GM12875 (cell line): ENCODE measurements around the gene SUPT20HL1.
"Not testable (repeated sequence)": the region's sequence is repeated elsewhere in the genome, so short reads cannot be mapped to it uniquely, and the experiment has no call there.

Experiments
- H3K4me3 ChIP-seq: one replicate; pipeline ENCODE4 v1.5.1; 2011; ENCODE audit warnings: low read depth, low read length, control low read depth
- TF ChIP-seq, protein P1 (sequence below): IDR thresholded peaks from 2 replicates; pipeline ENCODE4 v1.5.1; 2011; ENCODE audit warnings: low read depth, mild to moderate bottlenecking, control low read depth, inconsistent platforms, low read length, moderate library complexity, borderline replicate concordance; ENCODE audit not compliant: insufficient read depth

The SUPT20HL1 gene

GRCh38 chrX:24341795-24342194 is 18.6 kb upstream of the SUPT20HL1 start:
- TF ChIP-seq, protein P1, sequence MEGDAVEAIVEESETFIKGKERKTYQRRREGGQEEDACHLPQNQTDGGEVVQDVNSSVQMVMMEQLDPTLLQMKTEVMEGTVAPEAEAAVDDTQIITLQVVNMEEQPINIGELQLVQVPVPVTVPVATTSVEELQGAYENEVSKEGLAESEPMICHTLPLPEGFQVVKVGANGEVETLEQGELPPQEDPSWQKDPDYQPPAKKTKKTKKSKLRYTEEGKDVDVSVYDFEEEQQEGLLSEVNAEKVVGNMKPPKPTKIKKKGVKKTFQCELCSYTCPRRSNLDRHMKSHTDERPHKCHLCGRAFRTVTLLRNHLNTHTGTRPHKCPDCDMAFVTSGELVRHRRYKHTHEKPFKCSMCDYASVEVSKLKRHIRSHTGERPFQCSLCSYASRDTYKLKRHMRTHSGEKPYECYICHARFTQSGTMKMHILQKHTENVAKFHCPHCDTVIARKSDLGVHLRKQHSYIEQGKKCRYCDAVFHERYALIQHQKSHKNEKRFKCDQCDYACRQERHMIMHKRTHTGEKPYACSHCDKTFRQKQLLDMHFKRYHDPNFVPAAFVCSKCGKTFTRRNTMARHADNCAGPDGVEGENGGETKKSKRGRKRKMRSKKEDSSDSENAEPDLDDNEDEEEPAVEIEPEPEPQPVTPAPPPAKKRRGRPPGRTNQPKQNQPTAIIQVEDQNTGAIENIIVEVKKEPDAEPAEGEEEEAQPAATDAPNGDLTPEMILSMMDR, result no peak
- no peak overlapping the region for H3K4me3 ChIP-seq

GRCh38 chrX:24343719-24344118 is 16.7 kb upstream of the SUPT20HL1 start:
- TF ChIP-seq, protein P1, result no peak

DNA sequence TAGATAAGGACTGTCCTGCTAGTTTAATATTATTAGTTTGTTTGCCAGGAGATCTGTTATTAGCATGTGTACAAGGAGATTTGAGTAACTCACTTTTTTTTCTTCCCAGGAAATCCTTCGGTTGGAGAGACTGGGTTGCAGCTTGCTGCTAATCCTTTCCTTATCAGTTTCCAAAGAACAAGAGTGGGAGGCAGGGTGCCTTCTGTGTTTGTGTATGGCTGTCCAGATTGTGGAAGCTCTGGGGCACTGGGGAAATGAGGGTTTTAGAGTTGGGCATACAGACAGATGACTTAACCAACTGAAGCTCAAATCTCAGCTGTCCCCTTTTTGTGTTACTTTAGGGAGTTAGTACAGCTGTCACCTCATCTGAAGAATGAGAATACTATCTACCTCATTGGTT is 12.6 kb upstream of the SUPT20HL1 start:
- TF ChIP-seq, protein P1, result no peak
- H3K4me3 ChIP-seq, result no peak overlapping the region

More at GRCh38 chrX:24343719-24344118, 16.7 kb upstream of the SUPT20HL1 start:
- no peak overlapping the region for H3K4me3 ChIP-seq

GRCh38 chrX:24350217-24350616 is 10.2 kb upstream of the SUPT20HL1 start:
- TF ChIP-seq, protein P1, result no peak
- no peak overlapping the region for H3K4me3 ChIP-seq

GRCh38 chrX:24355095-24355494 is 5.3 kb upstream of the SUPT20HL1 start:
- TF ChIP-seq, protein P1, result no peak

GRCh38 chrX:24357106-24357505 is 3.3 kb upstream of the SUPT20HL1 start:
- TF ChIP-seq, protein P1, result no peak

More at GRCh38 chrX:24355095-24355494, 5.3 kb upstream of the SUPT20HL1 start:
- no peak overlapping the region for H3K4me3 ChIP-seq

GRCh38 chrX:24362089-24362745 is 1.8 kb downstream of the SUPT20HL1 start:
- H3K4me3 ChIP-seq, result not testable (repeated sequence)

More at GRCh38 chrX:24357106-24357505, 3.3 kb upstream of the SUPT20HL1 start:
- no peak overlapping the region for H3K4me3 ChIP-seq

DNA sequence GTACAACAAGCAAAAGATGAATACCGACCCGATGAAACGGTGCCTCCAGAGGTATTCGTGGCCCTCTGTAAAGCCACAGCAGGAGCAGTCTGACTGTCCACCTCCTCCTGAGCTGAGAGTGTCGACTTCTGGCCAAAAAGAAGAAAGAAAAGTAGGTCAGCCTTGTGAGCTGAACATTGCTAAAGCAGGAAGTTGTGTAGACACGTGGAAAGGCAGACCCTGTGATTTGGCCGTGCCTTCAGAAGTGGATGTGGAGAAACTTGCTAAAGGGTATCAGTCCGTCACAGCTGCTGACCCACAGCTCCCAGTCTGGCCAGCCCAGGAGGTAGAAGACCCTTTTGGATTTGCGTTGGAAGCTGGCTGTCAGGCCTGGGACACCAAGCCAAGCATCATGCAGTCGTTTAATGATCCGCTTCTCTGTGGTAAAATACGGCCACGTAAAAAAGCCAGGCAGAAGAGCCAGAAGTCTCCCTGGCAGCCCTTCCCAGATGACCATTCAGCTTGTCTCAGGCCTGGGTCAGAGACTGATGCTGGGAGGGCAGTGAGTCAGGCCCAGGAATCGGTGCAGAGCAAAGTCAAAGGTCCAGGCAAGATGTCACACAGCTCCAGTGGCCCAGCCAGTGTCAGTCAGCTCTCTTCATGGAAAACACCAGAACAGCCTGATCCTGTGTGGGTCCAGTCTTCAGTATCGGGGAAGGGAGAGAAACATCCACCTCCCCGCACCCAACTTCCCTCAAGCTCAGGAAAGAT is 3.2 kb downstream of the SUPT20HL1 start:
- not testable (repeated sequence) for H3K4me3 ChIP-seq
